Spinal cord (tissue), 10 donors: ENCODE measurements around the gene PHETA1. TPM values are rescaled to one million over a fixed set of nuclear protein-coding genes. Genes with fewer than 3 reads are reported as not detected.

Experiments used
- DNase-seq, 6 donors: peaks; one replicate each; pipeline versions ENCODE4 v3.0.0 to v3.0.0-alpha.2; 2013 to 2015; ENCODE audit warnings: low spot score in 6 of 6, low read depth in 4 of 6
- H3K27ac ChIP-seq: one replicate; pipeline ENCODE4 v1.5.1; 2013; ENCODE audit warnings: low read depth, low read length, control low read depth
- H3K27me3 ChIP-seq: one replicate; pipeline ENCODE4 v1.6.1; 2013; ENCODE audit warnings: low read length; ENCODE audit not compliant: control insufficient read depth, insufficient read depth
- H3K36me3 ChIP-seq: one replicate; pipeline ENCODE4 v1.6.1; 2013; ENCODE audit warnings: low read length; ENCODE audit not compliant: control insufficient read depth, insufficient read depth
- H3K4me1 ChIP-seq: one replicate; pipeline ENCODE4 v1.6.1; 2013; ENCODE audit warnings: low read length; ENCODE audit not compliant: control insufficient read depth, insufficient read depth
- H3K4me3 ChIP-seq: one replicate; pipeline ENCODE4 v1.5.1; 2013; ENCODE audit warnings: low read depth, low read length, control low read depth
- H3K9me3 ChIP-seq: one replicate; pipeline ENCODE4 v1.6.1; 2013; ENCODE audit warnings: low read length; ENCODE audit not compliant: control insufficient read depth, insufficient read depth
- WGBS: methylation state at CpG from one replicate; pipeline ENCODE4 v1.1.5; 2013; ENCODE audit warnings: missing lambda C conversion rate; ENCODE audit not compliant: insufficient coverage; 5-methylcytosine and 5-hydroxymethylcytosine counted together
- polyA plus RNA-seq, 2 donors: library from polyadenylated mRNA; unstranded; fragments of 120-200 nt; gene quantifications; one replicate each; pipeline ENCODE4 v1.2.1, GENCODE V29; 2013; ENCODE audit not compliant: insufficient read length in 2 of 2
- total RNA-seq, 2 donors: library from RNA; depleted of rRNA in 1 of 2; stranded (reverse); fragments of 120-200 nt in 1 of 2; fragments of >200 nt in 1 of 2; gene quantifications; one replicate each; pipeline versions ENCODE4 v1.2.3 to v1.2.4, GENCODE V29; 2013 to 2014
- donor health status: healthy.

The PHETA1 gene
- total and polyA plus RNA-seq, 4 donors: 3.4 to 20.4 (median 11.8) TPM

GRCh38 chr12:111411185-111411764 is 42.4 kb upstream of the PHETA1 start:
- no peak overlapping the region for H3K4me3 ChIP-seq
- H3K4me1 ChIP-seq: peaks cover 71% of the 10 kb centered on the region
- no peak for DNase-seq
- WGBS: 82% methylated on average over 7 of the region's 8 CpGs
- no peaks in the 10 kb centered on the region for H3K27me3 ChIP-seq
- H3K27ac ChIP-seq: peak overlapping the region; percentile 67
- no peaks in the 10 kb centered on the region for H3K9me3 ChIP-seq
- H3K36me3 ChIP-seq: peaks cover 6% of the 10 kb centered on the region

DNA sequence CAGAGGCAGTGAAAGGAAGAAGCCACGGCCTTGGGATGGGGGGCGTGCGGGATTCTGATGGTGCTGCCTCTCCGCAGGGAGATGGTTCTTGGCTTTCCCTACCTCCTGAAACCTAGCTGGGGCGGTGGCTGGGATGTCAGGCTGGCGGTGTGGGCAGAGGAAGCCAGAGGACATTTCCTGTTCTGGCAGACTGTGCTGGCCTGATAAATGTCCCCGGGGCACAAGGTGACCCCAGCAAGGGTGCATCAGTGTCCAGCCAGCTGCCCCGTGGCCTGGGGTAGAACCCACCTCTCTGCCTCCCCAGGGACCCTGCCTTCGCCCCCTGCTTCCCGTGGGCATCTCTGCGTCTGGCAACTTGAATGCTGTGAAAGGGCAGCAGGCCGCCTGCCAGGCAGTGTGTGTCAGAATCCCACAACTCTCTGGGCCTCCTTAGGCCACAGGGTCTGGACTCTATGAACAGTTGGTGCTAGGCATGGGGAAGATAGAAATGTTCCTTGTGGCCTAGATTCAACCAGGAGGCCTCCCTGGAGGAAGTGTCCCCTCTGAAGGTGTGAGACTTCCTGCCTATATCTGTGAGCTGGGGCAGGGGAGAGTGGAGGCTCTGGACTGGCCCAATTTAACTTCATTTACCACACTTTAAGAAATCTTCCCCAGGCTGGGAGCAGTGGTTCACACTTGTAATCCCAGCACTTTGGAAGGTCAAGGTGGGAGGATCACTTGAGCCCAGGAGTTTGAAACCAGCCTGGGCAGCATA is 41.7 kb upstream of the PHETA1 start:
- Histone ChIP-seq H3K9me3 (no peaks in the 10 kb centered on the region), H3K36me3 (peaks cover 6% of the 10 kb centered on the region), H3K4me3 (no peak overlapping the region), H3K4me1 (peaks cover 74% of the 10 kb centered on the region), H3K27ac (no peak overlapping the region), H3K27me3 (no peaks in the 10 kb centered on the region)
- WGBS: 66% methylated on average over 7 of the region's 12 CpGs
- no peak for DNase-seq

GRCh38 chr12:111409780-111410430 is 41.0 kb upstream of the PHETA1 start:
- no peaks in the 10 kb centered on the region for H3K27me3 ChIP-seq
- no peak overlapping the region for H3K4me3 ChIP-seq
- H3K36me3 ChIP-seq: peaks cover 6% of the 10 kb centered on the region
- H3K9me3 ChIP-seq: no peaks in the 10 kb centered on the region
- 52% methylated on average over 14 of the region's 14 CpGs for whole genome bisulfite sequencing
- H3K4me1 ChIP-seq: peaks cover 81% of the 10 kb centered on the region
- no peak overlapping the region for H3K27ac ChIP-seq
- DNase-seq: no peak

GRCh38 chr12:111409403-111409779 is 40.5 kb upstream of the PHETA1 start:
- no peak for DNase-seq
- H3K27me3 ChIP-seq: no peaks in the 10 kb centered on the region
- peak overlapping the region; percentile 52 for H3K27ac ChIP-seq
- peaks cover 6% of the 10 kb centered on the region for H3K36me3 ChIP-seq
- WGBS: 77% methylated on average over 11 of the region's 15 CpGs
- H3K4me1 ChIP-seq: peaks cover 84% of the 10 kb centered on the region
- no peaks in the 10 kb centered on the region for H3K9me3 ChIP-seq
- no peak overlapping the region for H3K4me3 ChIP-seq

GRCh38 chr12:111408686-111409402 is 39.9 kb upstream of the PHETA1 start:
- Histone ChIP-seq H3K9me3 (no peaks in the 10 kb centered on the region), H3K36me3 (peaks cover 6% of the 10 kb centered on the region), H3K27ac (peak overlapping the region; percentile 52), H3K4me1 (peaks cover 80% of the 10 kb centered on the region), H3K4me3 (no peak overlapping the region), H3K27me3 (no peaks in the 10 kb centered on the region)
- DNase-seq: no peak
- 88% methylated on average over 3 of the region's 4 CpGs for WGBS

GRCh38 chr12:111408116-111408440 is 39.2 kb upstream of the PHETA1 start:
- no peak for DNase-seq
- H3K36me3 ChIP-seq: peaks cover 6% of the 10 kb centered on the region
- H3K9me3 ChIP-seq: no peaks in the 10 kb centered on the region
- H3K27ac ChIP-seq: no peak overlapping the region
- peaks cover 81% of the 10 kb centered on the region for H3K4me1 ChIP-seq
- no CpG with 5 or more reads among the region's 1 CpG for WGBS
- H3K4me3 ChIP-seq: no peak overlapping the region
- no peaks in the 10 kb centered on the region for H3K27me3 ChIP-seq

DNA sequence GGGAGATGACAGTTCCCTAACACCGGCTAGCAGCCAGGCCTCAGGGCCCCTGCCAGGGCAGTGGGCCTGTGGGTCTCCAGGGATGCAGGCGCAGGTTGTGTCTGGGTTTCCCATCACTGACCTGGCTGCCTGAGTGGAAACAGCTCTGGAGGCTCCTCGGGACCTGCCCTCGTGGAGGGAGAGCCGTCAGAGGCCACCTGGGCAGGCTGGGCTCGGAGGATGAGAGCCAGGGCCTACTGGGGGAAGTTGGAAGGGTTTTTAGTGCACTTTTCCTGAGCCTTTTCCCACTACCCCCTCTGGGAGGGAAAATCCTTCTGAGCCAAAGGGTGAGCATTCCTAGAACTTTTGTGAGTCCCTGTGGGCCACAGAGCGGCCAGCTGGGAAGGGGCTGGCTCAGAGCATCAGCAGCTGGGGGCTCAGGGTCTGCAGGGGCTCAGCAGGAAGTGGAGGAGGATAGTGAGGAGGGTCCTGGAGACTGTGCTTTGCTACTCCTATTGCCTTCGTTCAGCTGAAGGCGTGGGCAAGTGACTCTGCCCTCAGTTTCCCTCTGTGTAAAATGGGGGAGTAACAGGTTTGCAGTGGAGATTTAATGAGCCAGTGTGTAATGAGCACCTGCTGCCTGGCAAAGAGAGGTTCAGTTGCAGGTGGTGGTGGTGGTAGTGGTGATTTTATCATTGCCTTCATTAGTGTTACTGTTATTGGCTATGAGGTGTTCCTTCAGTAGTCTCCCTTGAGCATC is 38.7 kb upstream of the PHETA1 start:
- no peak for DNase-seq
- Histone ChIP-seq H3K27ac (no peak overlapping the region), H3K9me3 (no peaks in the 10 kb centered on the region), H3K4me3 (peak overlapping the region; percentile 79), H3K36me3 (peaks cover 6% of the 10 kb centered on the region), H3K4me1 (peaks cover 81% of the 10 kb centered on the region), H3K27me3 (no peaks in the 10 kb centered on the region)
- WGBS: 67% methylated on average over 8 of the region's 9 CpGs

GRCh38 chr12:111406474-111407376 is 37.8 kb upstream of the PHETA1 start:
- Histone ChIP-seq H3K36me3 (peaks cover 6% of the 10 kb centered on the region), H3K27ac (peak overlapping the region; percentile 64), H3K9me3 (no peaks in the 10 kb centered on the region), H3K4me1 (peaks cover 74% of the 10 kb centered on the region), H3K4me3 (peak overlapping the region; percentile 79), H3K27me3 (no peaks in the 10 kb centered on the region)
- WGBS: 26% methylated on average over 24 of the region's 34 CpGs
- DNase-seq: no peak
